HG03060 (cell line): ENCODE results near the gene PKD1.
"Not testable (repeated sequence)": the region's sequence is repeated elsewhere in the genome, so short reads cannot be mapped to it uniquely, and the experiment has no call there.

ENCODE experiments used
- ATAC-seq: cut with Tn5 transposase; IDR thresholded peaks from one replicate; pipeline ENCODE4 v1.9.1; 2021; ENCODE audit warnings: low read depth, moderate number of reproducible peaks; ENCODE audit not compliant: unreplicated experiment

The PKD1 gene

DNA sequence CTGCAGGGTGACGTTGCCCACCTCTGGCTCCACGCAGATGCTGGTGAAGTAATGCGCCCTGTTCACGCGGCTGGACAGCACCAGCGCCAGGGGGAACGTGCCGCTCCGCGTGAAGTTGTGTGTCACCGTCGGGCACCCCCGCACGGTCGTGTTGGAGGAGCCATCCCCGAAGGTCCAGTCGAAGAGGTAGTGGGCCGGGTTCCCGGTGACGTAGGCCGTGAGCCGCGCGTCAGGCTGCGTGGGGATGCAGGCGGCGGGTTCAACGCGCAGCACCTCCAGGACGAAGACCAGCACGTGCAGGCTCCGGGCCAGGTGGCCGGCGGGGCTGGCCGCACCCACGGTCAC is 24.7 kb downstream of the PKD1 start:
- not testable (repeated sequence) for ATAC-seq

DNA sequence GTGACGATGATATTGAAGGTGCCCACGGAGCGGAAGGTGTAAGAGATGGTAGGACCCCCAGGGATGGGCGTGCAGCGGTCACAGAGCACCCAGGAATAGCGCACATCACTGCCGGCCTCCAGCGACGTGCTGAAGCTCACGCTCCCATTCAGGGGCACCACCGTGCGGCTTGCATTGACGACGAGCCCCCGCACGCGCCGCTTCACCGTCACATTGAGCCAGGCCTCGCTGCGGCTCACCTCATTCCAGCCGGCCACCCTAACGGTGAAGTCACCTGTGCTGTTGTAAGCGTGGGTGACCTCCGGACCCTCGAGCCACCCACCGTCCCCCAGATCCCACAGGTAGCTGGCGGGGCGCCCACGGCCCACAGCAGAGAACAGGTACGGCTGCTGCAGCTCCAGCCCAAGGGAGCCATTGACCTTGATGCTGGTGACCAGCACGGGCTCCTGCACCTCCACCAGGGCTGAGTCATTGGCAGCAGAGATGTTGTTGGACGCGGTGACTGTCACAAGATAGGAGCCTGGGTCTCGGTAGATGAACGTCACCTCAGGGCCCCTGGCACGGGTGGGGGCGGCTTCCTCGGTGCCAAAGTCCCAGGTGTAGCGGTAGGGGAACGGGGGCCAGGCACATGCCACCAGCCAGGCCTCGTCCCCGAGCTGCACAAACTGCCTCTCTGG is 25.2 kb downstream of the PKD1 start:
- not testable (repeated sequence) for ATAC-seq

DNA sequence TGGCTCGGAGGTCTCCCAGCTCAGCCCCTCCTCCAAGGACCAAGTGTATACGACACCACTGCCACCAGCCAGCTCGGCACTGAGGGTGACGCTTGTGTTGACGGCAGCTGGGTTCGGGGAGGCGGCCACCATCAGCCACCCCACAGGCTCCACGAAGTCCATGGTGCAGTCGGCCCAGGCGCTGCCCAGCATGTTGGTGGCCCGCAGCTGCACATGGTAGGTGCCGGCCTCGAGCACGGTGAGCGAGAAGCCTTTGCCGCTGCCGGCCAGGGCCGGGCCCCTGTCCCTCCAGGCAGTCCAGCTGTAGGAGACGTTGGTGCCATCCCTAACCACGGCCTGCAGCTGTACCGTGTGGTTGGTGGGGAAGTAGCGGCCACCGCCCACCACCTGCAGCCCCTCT is 25.8 kb downstream of the PKD1 start:
- not testable (repeated sequence) for ATAC-seq

- ATAC-seq: not testable (repeated sequence)
These were observed 26.5 kb downstream of the PKD1 start for GRCh38 chr16:2109271-2109580.

GRCh38 chr16:2108446-2109270 is 27.0 kb downstream of the PKD1 start:
- not testable (repeated sequence) for ATAC-seq

DNA sequence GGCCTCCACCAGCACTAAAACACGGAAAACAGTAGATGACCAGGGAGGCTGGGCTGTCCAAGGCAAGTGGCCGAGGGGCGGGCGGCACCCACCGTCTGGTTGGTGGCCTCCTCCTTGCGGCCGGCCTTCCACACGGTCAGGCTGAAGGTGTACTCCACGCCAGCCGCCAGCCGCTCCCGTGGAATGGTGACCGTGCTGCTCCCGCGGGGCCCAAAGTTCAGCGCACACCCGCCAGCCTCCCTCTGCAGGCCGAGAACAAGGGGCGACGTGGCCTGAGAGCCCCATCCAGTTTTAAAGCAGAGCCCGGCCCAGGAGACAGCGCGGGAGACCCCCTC is 27.9 kb downstream of the PKD1 start:
- not testable (repeated sequence) for ATAC-seq

DNA sequence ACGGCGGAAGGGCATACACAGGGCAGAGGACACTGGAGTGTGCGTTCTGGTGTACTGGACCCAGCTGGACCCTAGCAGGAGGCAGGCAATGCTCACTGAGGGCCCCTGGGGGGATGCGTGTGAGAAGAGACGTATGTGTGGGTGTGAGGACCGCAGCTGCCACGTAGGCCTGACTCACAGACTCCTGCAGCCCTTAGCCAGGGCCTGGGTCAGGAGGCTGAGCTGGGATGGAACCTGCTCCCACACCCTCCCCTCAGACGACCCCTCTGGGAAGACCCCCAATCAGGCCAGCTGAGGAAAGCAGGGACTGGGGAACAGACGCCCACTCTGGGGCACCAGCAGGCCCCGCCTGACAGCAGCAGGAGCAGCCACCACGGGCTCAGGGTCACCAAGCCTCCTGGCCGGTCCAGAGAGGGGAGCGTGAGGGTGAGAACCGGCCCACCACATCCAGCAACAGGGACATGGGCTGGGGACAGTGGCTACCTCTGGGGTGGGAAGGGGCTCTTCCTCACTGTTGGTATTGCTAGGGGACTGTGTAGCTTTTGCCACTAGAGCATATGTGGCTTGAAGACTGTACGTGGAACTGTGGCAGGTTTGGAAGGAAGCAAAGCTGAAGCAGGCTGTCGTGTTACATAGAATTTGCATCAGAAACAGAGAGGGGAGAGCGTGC is 28.4 kb downstream of the PKD1 start:
- not testable (repeated sequence) for ATAC-seq

GRCh38 chr16:2106211-2106610 is 29.5 kb downstream of the PKD1 start:
- not testable (repeated sequence) for ATAC-seq

GRCh38 chr16:2105769-2106168 is 29.9 kb downstream of the PKD1 start:
- not testable (repeated sequence) for ATAC-seq

DNA sequence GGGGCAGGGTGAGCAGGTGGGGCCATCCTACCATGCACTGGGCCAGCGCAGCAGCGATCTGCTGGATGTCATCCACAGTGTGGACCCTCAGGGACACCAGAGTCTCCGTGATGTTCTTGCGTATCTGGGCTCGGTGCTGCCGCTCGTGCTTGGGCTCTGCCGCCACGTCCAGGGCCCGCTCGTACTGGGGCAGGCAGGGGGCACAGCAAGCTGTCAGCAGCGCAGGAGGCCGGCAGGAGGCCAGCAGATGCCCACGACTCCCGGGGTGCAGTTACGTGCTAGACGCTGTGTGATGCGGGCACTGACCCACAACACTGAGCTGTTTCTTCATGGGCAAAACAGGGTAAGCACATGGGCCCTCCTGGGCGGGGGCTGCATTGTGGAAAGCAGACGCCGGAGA is 30.4 kb downstream of the PKD1 start:
- not testable (repeated sequence) for ATAC-seq

DNA sequence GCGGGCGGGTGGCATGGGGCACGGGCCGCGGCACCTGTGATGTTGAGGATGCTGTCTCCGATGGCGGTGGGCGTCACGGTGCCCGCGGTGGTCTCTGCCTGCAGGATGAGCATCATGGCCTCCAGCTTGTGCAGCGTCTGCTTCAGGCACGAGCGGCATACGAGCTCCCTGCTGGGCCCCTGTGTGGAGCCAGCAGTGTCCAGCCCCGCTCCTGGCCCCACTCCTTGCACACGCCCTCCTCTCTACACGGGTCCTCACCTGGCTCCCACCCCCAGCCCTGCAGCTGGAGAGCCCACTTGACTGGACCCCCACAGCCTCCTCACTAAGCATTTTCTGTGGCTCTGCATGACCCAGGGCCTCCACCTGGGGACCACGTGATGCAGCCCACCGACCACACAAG is 31.2 kb downstream of the PKD1 start:
- not testable (repeated sequence) for ATAC-seq

GRCh38 chr16:2102471-2102870 is 33.2 kb downstream of the PKD1 start:
- no peak for ATAC-seq

DNA sequence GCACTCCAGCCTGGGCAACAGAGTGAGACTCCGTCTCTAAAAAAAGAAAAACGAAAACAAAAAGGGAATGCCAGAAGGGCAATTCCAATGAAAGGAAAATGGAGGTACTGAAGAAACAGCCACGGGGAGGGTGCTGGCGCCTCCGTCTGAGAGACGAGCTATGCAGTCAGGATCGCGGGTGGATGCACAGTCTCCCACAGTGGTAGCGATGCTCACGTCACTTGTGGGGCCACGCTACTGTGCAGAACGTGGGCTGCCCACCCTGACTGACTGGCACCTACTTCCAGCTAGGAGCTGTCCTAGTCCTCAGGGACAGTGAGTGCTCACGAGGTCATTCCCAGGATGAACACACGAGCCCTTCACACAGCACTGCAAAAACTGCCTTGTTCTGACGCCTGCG is 34.1 kb downstream of the PKD1 start:
- not testable (repeated sequence) for ATAC-seq

- ATAC-seq: not testable (repeated sequence)
These were observed 38.0 kb downstream of the PKD1 start for GRCh38 chr16:2097689-2098088.

GRCh38 chr16:2096853-2097595 is 38.7 kb downstream of the PKD1 start:
- ATAC-seq: no peak

DNA sequence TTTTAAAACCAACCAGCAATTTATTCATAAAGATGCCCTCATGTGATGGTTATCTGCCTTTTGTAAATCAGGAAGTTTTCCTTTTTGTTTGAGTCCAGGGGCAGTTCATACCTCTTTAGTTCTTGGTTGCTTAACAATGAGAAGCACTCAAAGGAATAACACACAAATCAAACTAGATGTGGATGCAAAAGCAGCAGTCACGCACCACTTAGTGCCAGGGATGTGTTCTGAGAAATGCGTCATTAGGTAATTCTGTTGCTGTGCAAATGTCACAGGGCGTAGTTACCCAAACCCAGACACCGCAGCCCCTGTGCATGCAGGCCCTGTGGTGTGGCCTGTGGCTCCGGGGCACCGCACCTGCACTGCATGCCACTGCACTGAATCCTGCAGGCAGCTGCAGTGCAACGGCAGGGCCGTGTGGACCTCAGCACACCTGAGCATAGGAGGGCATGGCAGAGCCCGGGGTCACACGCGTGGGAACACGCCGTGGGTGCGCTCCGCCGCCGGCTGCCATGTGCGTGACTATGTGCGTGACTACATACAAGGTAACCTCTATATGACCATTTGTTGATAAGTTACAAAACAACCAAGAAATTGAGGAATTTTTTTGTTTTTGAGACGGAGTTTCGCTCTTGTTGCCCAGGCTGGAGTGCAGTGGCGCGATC is 39.6 kb downstream of the PKD1 start:
- ATAC-seq: no peak

DNA sequence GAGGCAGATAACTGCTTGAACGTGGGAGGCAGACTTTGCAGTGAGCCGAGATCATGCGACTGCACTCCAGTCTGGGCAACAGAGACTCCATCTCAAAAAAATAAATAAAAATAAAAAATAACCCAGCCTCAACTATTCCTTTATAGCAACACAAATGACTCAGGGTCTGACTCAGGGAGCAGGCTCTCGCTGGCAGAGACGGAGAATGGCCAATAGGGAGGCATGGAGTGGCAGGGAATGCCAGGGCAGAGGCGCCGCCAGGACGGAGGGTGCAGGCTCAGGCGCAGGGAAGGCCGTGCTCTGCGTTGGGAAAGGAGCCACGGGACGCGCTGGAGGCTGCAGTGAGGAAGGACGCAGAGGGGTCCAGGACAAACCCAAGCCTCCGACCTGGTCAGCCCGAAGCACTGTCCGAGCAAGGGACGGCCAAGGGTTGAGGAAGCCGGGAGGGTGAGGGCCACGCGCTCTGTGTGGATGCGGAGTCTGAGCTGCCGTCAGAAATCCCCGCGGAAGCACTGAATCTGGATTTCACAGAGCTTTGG is 40.3 kb downstream of the PKD1 start:
- ATAC-seq: no peak

GRCh38 chr16:2093793-2094192 is 41.9 kb downstream of the PKD1 start:
- ATAC-seq: no peak

DNA sequence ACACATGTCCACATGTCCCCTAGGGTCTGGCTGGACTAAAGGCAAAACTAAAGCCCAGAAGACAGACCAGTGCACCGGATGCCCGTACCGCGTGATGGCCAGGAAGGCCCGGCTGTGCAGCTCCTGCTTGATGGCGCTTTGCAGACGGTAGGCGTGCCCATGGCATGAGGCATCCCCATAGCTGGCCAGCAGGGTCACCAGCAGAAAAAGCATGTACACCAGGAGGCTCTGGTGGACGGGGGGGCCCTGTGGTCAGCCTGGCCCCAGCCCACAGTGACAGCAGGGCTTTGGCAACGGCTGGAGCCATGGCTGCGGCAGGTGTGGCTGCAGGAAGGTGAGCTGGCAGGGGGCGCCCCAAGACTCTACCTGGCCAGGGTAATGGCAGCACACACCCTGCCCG is 42.8 kb downstream of the PKD1 start:
- ATAC-seq: no peak

- ATAC-seq: no peak
These were observed 43.5 kb downstream of the PKD1 start for GRCh38 chr16:2092256-2092620.
